ENCODE results near the gene ARHGAP23.
"Not testable (repeated sequence)": the region's sequence is repeated elsewhere in the genome, so short reads cannot be mapped to it uniquely, and the experiment has no call there.

Gene ARHGAP23

GRCh38 chr17:38507921-38508569, 79.8 kb downstream of the ARHGAP23 start:
- Histone ChIP-seq H3K36me3 (peaks cover 21 to 55% (median 44%) of the 10 kb centered on the region in 11 experiments), H3K9me3 (replicated peaks in 1 of 11) (no peaks in the 10 kb centered on the region), H3K4me2 (no peak overlapping the region), H3K9ac (no peak overlapping the region), H3K27me3 (peaks cover 37 to 48% (median 42%) of the 10 kb centered on the region in 11 experiments), H3K4me3 (no peak overlapping the region), H3K4me1 (peaks cover 7 to 20% (median 11%) of the 10 kb centered on the region in 10 experiments; a peak in 17 of 20 replicates), H4K20me1 (peaks cover 7 to 87% (median 43%) of the 10 kb centered on the region in 11 experiments; a peak in 21 of 22 replicates), H3K27ac (no peak overlapping the region)
- no peak for TF ChIP-seq Cebpa-rat (IDR thresholded peaks at IDR 0.05)

- Histone ChIP-seq H3K27ac (no peak overlapping the region), H4K20me1 (peaks cover 7 to 81% (median 43%) of the 10 kb centered on the region in 11 experiments; a peak in 21 of 22 replicates), H3K4me3 (no peak overlapping the region), H3K9me3 (replicated peaks in 1 of 11) (no peaks in the 10 kb centered on the region), H3K4me1 (peaks cover 7 to 20% (median 11%) of the 10 kb centered on the region in 10 experiments; a peak in 17 of 20 replicates), H3K27me3 (peaks cover 37 to 48% (median 42%) of the 10 kb centered on the region in 11 experiments), H3K9ac (no peak overlapping the region), H3K36me3 (peaks cover 16 to 50% (median 38%) of the 10 kb centered on the region in 11 experiments), H3K4me2 (no peak overlapping the region)
- TF ChIP-seq Cebpa-rat (IDR thresholded peaks at IDR 0.05), result no peak
Measured at GRCh38 chr17:38508570-38508950, 80.3 kb downstream of the ARHGAP23 start.

- peak overlapping the region; percentile 54 to 78 (median 64); a peak in 21 of 22 replicates for H3K4me2 ChIP-seq
- H4K20me1 ChIP-seq, result peaks cover 7 to 78% (median 43%) of the 10 kb centered on the region in 11 experiments; a peak in 21 of 22 replicates
- H3K4me3 ChIP-seq, result peak overlapping the region in 1 of 10 experiments; percentile 20; a peak in 3 of 20 replicates
- no peak overlapping the region for H3K27ac ChIP-seq
- H3K27me3 ChIP-seq, result peaks cover 37 to 48% (median 42%) of the 10 kb centered on the region in 11 experiments
- H3K36me3 ChIP-seq, result peaks cover 15 to 44% (median 33%) of the 10 kb centered on the region in 11 experiments
- H3K9ac ChIP-seq, result no peak overlapping the region
- H3K4me1 ChIP-seq, result peaks cover 7 to 20% (median 11%) of the 10 kb centered on the region in 10 experiments; a peak in 17 of 20 replicates
- no peak for TF ChIP-seq Cebpa-rat (IDR thresholded peaks at IDR 0.05)
- H3K9me3 ChIP-seq (replicated peaks in 1 of 11), result no peaks in the 10 kb centered on the region
Measured at GRCh38 chr17:38508954-38509771, 80.9 kb downstream of the ARHGAP23 start.

GRCh38 chr17:38509772-38510420, 81.6 kb downstream of the ARHGAP23 start:
- H3K4me1 ChIP-seq, result peaks cover 7 to 20% (median 11%) of the 10 kb centered on the region in 10 experiments; a peak in 17 of 20 replicates
- peaks cover 7 to 71% (median 43%) of the 10 kb centered on the region in 11 experiments; a peak in 21 of 22 replicates for H4K20me1 ChIP-seq
- no peak for TF ChIP-seq Cebpa-rat (IDR thresholded peaks at IDR 0.05)
- peak overlapping the region in 4 of 11 experiments; percentile 11 to 46 (median 32); a peak in 3 of 22 replicates for H3K9ac ChIP-seq
- H3K4me2 ChIP-seq, result peak overlapping the region; percentile 54 to 78 (median 64)
- H3K4me3 ChIP-seq, result peak overlapping the region; percentile 18 to 59 (median 30); a peak in 14 of 20 replicates
- no peaks in the 10 kb centered on the region for H3K9me3 ChIP-seq (replicated peaks in 1 of 11)
- H3K27ac ChIP-seq, result no peak overlapping the region
- peaks cover 37 to 48% (median 42%) of the 10 kb centered on the region in 11 experiments for H3K27me3 ChIP-seq
- peaks cover 15 to 36% (median 26%) of the 10 kb centered on the region in 11 experiments for H3K36me3 ChIP-seq

GRCh38 chr17:38510421-38511149, 82.3 kb downstream of the ARHGAP23 start:
- Histone ChIP-seq H3K9ac (peak overlapping the region in 3 of 11 experiments; percentile 27 to 46 (median 37); a peak in 3 of 22 replicates), H3K4me1 (peaks cover 7 to 20% (median 11%) of the 10 kb centered on the region in 10 experiments; a peak in 17 of 20 replicates), H3K4me3 (peak overlapping the region; percentile 18 to 59 (median 30); a peak in 13 of 20 replicates), H3K27me3 (peaks cover 37 to 48% (median 42%) of the 10 kb centered on the region in 11 experiments), H3K36me3 (peaks cover 13 to 29% (median 20%) of the 10 kb centered on the region in 11 experiments), H3K4me2 (peak overlapping the region; percentile 54 to 78 (median 64)), H3K9me3 (replicated peaks in 1 of 11) (no peaks in the 10 kb centered on the region), H4K20me1 (peaks cover 7 to 70% (median 43%) of the 10 kb centered on the region in 11 experiments; a peak in 21 of 22 replicates), H3K27ac (no peak overlapping the region)
- TF ChIP-seq Cebpa-rat (IDR thresholded peaks at IDR 0.05), result no peak

- no peak for TF ChIP-seq Cebpa-rat (IDR thresholded peaks at IDR 0.05)
- H3K27ac ChIP-seq, result no peak overlapping the region
- H3K4me1 ChIP-seq, result peaks cover 7 to 20% (median 11%) of the 10 kb centered on the region in 10 experiments; a peak in 17 of 20 replicates
- H3K4me3 ChIP-seq, result no peak overlapping the region
- H4K20me1 ChIP-seq, result peaks cover 7 to 62% (median 43%) of the 10 kb centered on the region in 11 experiments; a peak in 21 of 22 replicates
- H3K36me3 ChIP-seq, result peaks cover 4 to 21% (median 12%) of the 10 kb centered on the region in 11 experiments; a peak in 20 of 22 replicates
- H3K4me2 ChIP-seq, result peak overlapping the region in 3 of 11 experiments; percentile 59 to 74 (median 64); a peak in 2 of 22 replicates
- no peak overlapping the region for H3K9ac ChIP-seq
- peaks cover 37 to 48% (median 41%) of the 10 kb centered on the region in 11 experiments for H3K27me3 ChIP-seq
- no peaks in the 10 kb centered on the region for H3K9me3 ChIP-seq (replicated peaks in 1 of 11)
Measured at GRCh38 chr17:38511150-38512108, 83.2 kb downstream of the ARHGAP23 start.

GRCh38 chr17:38512473-38513058, 84.3 kb downstream of the ARHGAP23 start:
- H3K27ac ChIP-seq, result no peak overlapping the region
- H3K9ac ChIP-seq, result no peak overlapping the region
- no peak overlapping the region for H3K4me2 ChIP-seq

GRCh38 chr17:38526526-38526925, 98.3 kb downstream of the ARHGAP23 start:
- H3K4me2 ChIP-seq; H3K36me3 ChIP-seq; H3K27ac ChIP-seq; H3K9ac ChIP-seq; H3K4me1 ChIP-seq; H4K20me1 ChIP-seq; H3K4me3 ChIP-seq; H3K9me3 ChIP-seq (replicated peaks in 1 of 11); H3K27me3 ChIP-seq: not testable (repeated sequence)

More at GRCh38 chr17:38512473-38513058, 84.3 kb downstream of the ARHGAP23 start:
- no peak for TF ChIP-seq Cebpa-rat (IDR thresholded peaks at IDR 0.05)
- Histone ChIP-seq H3K27me3 (peaks cover 32 to 43% (median 38%) of the 10 kb centered on the region in 11 experiments), H3K36me3 (peaks cover 0 to 11% (median 4%) of the 10 kb centered on the region in 11 experiments; a peak in 14 of 22 replicates), H4K20me1 (peaks cover 7 to 51% (median 43%) of the 10 kb centered on the region in 11 experiments; a peak in 21 of 22 replicates), H3K4me1 (peaks cover 7 to 20% (median 11%) of the 10 kb centered on the region in 10 experiments; a peak in 17 of 20 replicates), H3K4me3 (no peak overlapping the region), H3K9me3 (replicated peaks in 1 of 11) (no peaks in the 10 kb centered on the region)

- H3K27ac ChIP-seq; H3K4me1 ChIP-seq; H3K36me3 ChIP-seq; H3K9ac ChIP-seq; H3K4me2 ChIP-seq; H4K20me1 ChIP-seq; H3K4me3 ChIP-seq; H3K27me3 ChIP-seq; H3K9me3 ChIP-seq (replicated peaks in 1 of 11): not testable (repeated sequence)
Measured at GRCh38 chr17:38528141-38528540, 99.9 kb downstream of the ARHGAP23 start.

- H3K4me2 ChIP-seq; H3K27me3 ChIP-seq; H3K27ac ChIP-seq; H4K20me1 ChIP-seq; H3K4me3 ChIP-seq; H3K9me3 ChIP-seq (replicated peaks in 1 of 11); H3K36me3 ChIP-seq; H3K9ac ChIP-seq: not testable (repeated sequence)
- H3K4me1 ChIP-seq, result peaks cover 0 to 19% (median 8%) of the 10 kb centered on the region in 10 experiments; a peak in 11 of 20 replicates
Measured at GRCh38 chr17:38530856-38531255, 102.6 kb downstream of the ARHGAP23 start.
